ENCODE measurements around the gene ZNF827. TPM values are rescaled to one million over a fixed set of nuclear protein-coding genes. Genes with fewer than 3 reads are reported as not detected.

ZNF827 gene
- total and polyA plus RNA-seq, 4 experiments from 2014 or later, result 1.4 to 27.3 (median 14.0) TPM

- Mint-ChIP-seq H3K36me3 (no peaks in the 10 kb centered on the region), H3K9me3 (no peaks in the 10 kb centered on the region), H3K4me3 (peak overlapping the region; percentile 76 to 84 (median 81)), H3K27ac (peak overlapping the region in 5 of 7 donors; percentile 18 to 87 (median 52)), H3K27me3 (peaks cover 9 to 10% of the 10 kb centered on the region in 2 donors), H3K4me1 (peaks cover 4 to 31% (median 10%) of the 10 kb centered on the region in 4 donors)
- peak overlapping the region; percentile 13 for H3K27ac ChIP-seq (ENCODE audit: low read depth, low read length)
- no peaks in the 10 kb centered on the region for H3K36me3 ChIP-seq (ENCODE audit: insufficient read depth, low read length)
- intact Hi-C loops (cut with micrococcal nuclease), result loop anchor here (1.0 to 10.0 kb wide), 4 partner anchors 114 to 558 kb away; partner anchors contain the start of genes LSM6, MMAA and ZNF827
- H3K27me3 ChIP-seq (ENCODE audit: insufficient read depth, low read length), result no peaks in the 10 kb centered on the region
- ChIA-PET CTCF (ENCODE audit: partially characterized antibody) (no interaction called here), POLR2A (ENCODE audit: partially characterized antibody) (no interaction called here)
- peaks cover 5% of the 10 kb centered on the region for H3K4me1 ChIP-seq (ENCODE audit: insufficient read depth, low read length)
- H3K4me3 ChIP-seq (ENCODE audit: low read length in 2 of 2), result peak overlapping the region in 1 of 2 donors; percentile 45
- H3K9me3 ChIP-seq (ENCODE audit: control insufficient read depth in 1 of 2, low read length in 2 of 2), result no peaks in the 10 kb centered on the region
- DNase-seq, result peak; percentile 67 to 83 (median 69)
Measured at GRCh38 chr4:145732895-145733880, 205.4 kb downstream of the ZNF827 start.

GRCh38 chr4:145732001-145732815 is 206.4 kb downstream of the ZNF827 start:
- no peak for DNase-seq
- intact Hi-C loops (cut with micrococcal nuclease), result loop anchor here (5.0 to 10.0 kb wide), 3 partner anchors 205 to 557 kb away; partner anchors contain the start of genes LSM6 and ZNF827
- Mint-ChIP-seq H3K27me3 (peaks cover 9 to 10% of the 10 kb centered on the region in 2 donors), H3K27ac (peak overlapping the region in 1 of 7 donors; percentile 52), H3K4me3 (peak overlapping the region; percentile 73 to 83 (median 81)), H3K9me3 (no peaks in the 10 kb centered on the region), H3K36me3 (no peaks in the 10 kb centered on the region), H3K4me1 (peaks cover 4 to 31% (median 10%) of the 10 kb centered on the region in 4 donors)
- Histone ChIP-seq H3K9me3 (ENCODE audit: control insufficient read depth in 1 of 2, low read length in 2 of 2) (no peaks in the 10 kb centered on the region), H3K36me3 (ENCODE audit: insufficient read depth, low read length) (no peaks in the 10 kb centered on the region), H3K27ac (ENCODE audit: low read depth, low read length) (no peak overlapping the region), H3K4me1 (ENCODE audit: insufficient read depth, low read length) (peaks cover 5% of the 10 kb centered on the region), H3K4me3 (ENCODE audit: low read length in 2 of 2) (peak overlapping the region in 1 of 2 donors; percentile 45), H3K27me3 (ENCODE audit: insufficient read depth, low read length) (no peaks in the 10 kb centered on the region)
- ChIA-PET CTCF (ENCODE audit: partially characterized antibody) (no interaction called here), POLR2A (ENCODE audit: partially characterized antibody) (no interaction called here)

GRCh38 chr4:145731028-145731427 is 207.6 kb downstream of the ZNF827 start:
- Histone ChIP-seq H3K4me1 (ENCODE audit: insufficient read depth, low read length) (peaks cover 5% of the 10 kb centered on the region), H3K9me3 (ENCODE audit: control insufficient read depth in 1 of 2, low read length in 2 of 2) (no peaks in the 10 kb centered on the region), H3K27me3 (ENCODE audit: insufficient read depth, low read length) (no peaks in the 10 kb centered on the region), H3K4me3 (ENCODE audit: low read length in 2 of 2) (no peak overlapping the region), H3K36me3 (ENCODE audit: insufficient read depth, low read length) (no peaks in the 10 kb centered on the region), H3K27ac (ENCODE audit: low read depth, low read length) (no peak overlapping the region)
- Mint-ChIP-seq H3K9me3 (no peaks in the 10 kb centered on the region), H3K27ac (no peak overlapping the region), H3K4me1 (peaks cover 4 to 31% (median 10%) of the 10 kb centered on the region in 4 donors), H3K36me3 (no peaks in the 10 kb centered on the region), H3K4me3 (peak overlapping the region; percentile 20 to 62 (median 40)), H3K27me3 (peaks cover 9 to 10% of the 10 kb centered on the region in 2 donors)
- CTCF ChIA-PET (ENCODE audit: partially characterized antibody), result no interaction called here
- DNase-seq, result no peak
- intact Hi-C loops (cut with micrococcal nuclease), result loop anchor here (5.0 to 10.0 kb wide), 3 partner anchors 206 to 556 kb away; partner anchors contain the start of genes LSM6 and ZNF827
- POLR2A ChIA-PET (ENCODE audit: partially characterized antibody), result no interaction called here

GRCh38 chr4:145730026-145730425 is 208.6 kb downstream of the ZNF827 start:
- H3K4me3 Mint-ChIP-seq, result no peak overlapping the region
- ChIA-PET POLR2A (ENCODE audit: partially characterized antibody) (no interaction called here), CTCF (ENCODE audit: partially characterized antibody) (no interaction called here)
- Histone ChIP-seq H3K27ac (ENCODE audit: low read depth, low read length) (no peak overlapping the region), H3K27me3 (ENCODE audit: insufficient read depth, low read length) (no peaks in the 10 kb centered on the region), H3K4me3 (ENCODE audit: low read length in 2 of 2) (no peak overlapping the region), H3K36me3 (ENCODE audit: insufficient read depth, low read length) (no peaks in the 10 kb centered on the region), H3K4me1 (ENCODE audit: insufficient read depth, low read length) (peaks cover 5% of the 10 kb centered on the region), H3K9me3 (ENCODE audit: control insufficient read depth in 1 of 2, low read length in 2 of 2) (no peaks in the 10 kb centered on the region)
- no peaks in the 10 kb centered on the region for H3K36me3 Mint-ChIP-seq
- peaks cover 4 to 24% (median 10%) of the 10 kb centered on the region in 4 donors for H3K4me1 Mint-ChIP-seq
- H3K27me3 Mint-ChIP-seq, result peaks cover 9 to 10% of the 10 kb centered on the region in 2 donors
- no peak overlapping the region for H3K27ac Mint-ChIP-seq
- intact Hi-C loops (cut with micrococcal nuclease), result loop anchor here (5.0 to 10.0 kb wide), 3 partner anchors 207 to 555 kb away; partner anchors contain the start of genes LSM6 and ZNF827
- H3K9me3 Mint-ChIP-seq, result no peaks in the 10 kb centered on the region
- no peak for DNase-seq

GRCh38 chr4:145723336-145723735 is 215.3 kb downstream of the ZNF827 start:
- Mint-ChIP-seq H3K27me3 (peaks cover 4 to 10% of the 10 kb centered on the region in 2 donors), H3K36me3 (no peaks in the 10 kb centered on the region), H3K4me3 (no peak overlapping the region), H3K9me3 (no peaks in the 10 kb centered on the region), H3K4me1 (peaks cover 3 to 7% (median 5%) of the 10 kb centered on the region in 4 donors), H3K27ac (no peak overlapping the region)
- POLR2A ChIA-PET (ENCODE audit: partially characterized antibody), result no interaction called here
- no peak overlapping the region for H3K27ac ChIP-seq (ENCODE audit: low read depth, low read length)
- DNase-seq, result no peak
- no peaks in the 10 kb centered on the region for H3K9me3 ChIP-seq (ENCODE audit: control insufficient read depth in 1 of 2, low read length in 2 of 2)
- H3K4me3 ChIP-seq (ENCODE audit: low read length in 2 of 2), result no peak overlapping the region
- no peaks in the 10 kb centered on the region for H3K36me3 ChIP-seq (ENCODE audit: insufficient read depth, low read length)
- CTCF ChIA-PET (ENCODE audit: partially characterized antibody), result no interaction called here
- H3K4me1 ChIP-seq (ENCODE audit: insufficient read depth, low read length), result no peaks in the 10 kb centered on the region
- intact Hi-C loops (cut with micrococcal nuclease), result no loop called here
- H3K27me3 ChIP-seq (ENCODE audit: insufficient read depth, low read length), result no peaks in the 10 kb centered on the region

GRCh38 chr4:145722561-145722960 is 216.1 kb downstream of the ZNF827 start:
- Mint-ChIP-seq H3K27me3 (peaks cover 10 to 16% of the 10 kb centered on the region in 2 donors), H3K4me3 (no peak overlapping the region), H3K4me1 (peaks cover 3 to 7% (median 5%) of the 10 kb centered on the region in 4 donors), H3K27ac (no peak overlapping the region), H3K9me3 (no peaks in the 10 kb centered on the region), H3K36me3 (no peaks in the 10 kb centered on the region)
- Histone ChIP-seq H3K27me3 (ENCODE audit: insufficient read depth, low read length) (no peaks in the 10 kb centered on the region), H3K9me3 (ENCODE audit: control insufficient read depth in 1 of 2, low read length in 2 of 2) (no peaks in the 10 kb centered on the region), H3K36me3 (ENCODE audit: insufficient read depth, low read length) (no peaks in the 10 kb centered on the region), H3K4me3 (ENCODE audit: low read length in 2 of 2) (no peak overlapping the region), H3K27ac (ENCODE audit: low read depth, low read length) (no peak overlapping the region), H3K4me1 (ENCODE audit: insufficient read depth, low read length) (no peaks in the 10 kb centered on the region)
- ChIA-PET CTCF (ENCODE audit: partially characterized antibody) (no interaction called here), POLR2A (ENCODE audit: partially characterized antibody) (no interaction called here)
- intact Hi-C loops (cut with micrococcal nuclease), result no loop called here
- DNase-seq, result no peak

GRCh38 chr4:145720656-145721055 is 218.0 kb downstream of the ZNF827 start:
- no peak overlapping the region for H3K4me3 Mint-ChIP-seq

More at GRCh38 chr4:145720656-145721055, 218.0 kb downstream of the ZNF827 start:
- H3K27me3 Mint-ChIP-seq, result peaks cover 10 to 24% of the 10 kb centered on the region in 2 donors
- no peaks in the 10 kb centered on the region for H3K36me3 Mint-ChIP-seq
- Histone ChIP-seq H3K36me3 (ENCODE audit: insufficient read depth, low read length) (no peaks in the 10 kb centered on the region), H3K27ac (ENCODE audit: low read depth, low read length) (no peak overlapping the region), H3K4me3 (ENCODE audit: low read length in 2 of 2) (no peak overlapping the region), H3K27me3 (ENCODE audit: insufficient read depth, low read length) (no peaks in the 10 kb centered on the region), H3K9me3 (ENCODE audit: control insufficient read depth in 1 of 2, low read length in 2 of 2) (no peaks in the 10 kb centered on the region), H3K4me1 (ENCODE audit: insufficient read depth, low read length) (no peaks in the 10 kb centered on the region)
- H3K9me3 Mint-ChIP-seq, result no peaks in the 10 kb centered on the region
- no peak overlapping the region for H3K27ac Mint-ChIP-seq
- ChIA-PET CTCF (ENCODE audit: partially characterized antibody) (no interaction called here), POLR2A (ENCODE audit: partially characterized antibody) (no interaction called here)
- intact Hi-C loops (cut with micrococcal nuclease), result no loop called here
- H3K4me1 Mint-ChIP-seq, result peaks cover 3 to 7% (median 5%) of the 10 kb centered on the region in 4 donors
- no peak for DNase-seq

Measured in CD4-positive, alpha-beta memory T cell (primary cell).